Measurements from ENCODE around the gene ELOVL6. TPM values are rescaled to one million over a fixed set of nuclear protein-coding genes. Genes with fewer than 3 reads are reported as not detected.

ELOVL6 gene
- total and polyA plus RNA-seq, 9 of the 15 experiments (the other 6 are each of a cell fraction or from before 2014, with no cell fraction given): 18.3 to 82.6 (median 46.0) TPM

DNA sequence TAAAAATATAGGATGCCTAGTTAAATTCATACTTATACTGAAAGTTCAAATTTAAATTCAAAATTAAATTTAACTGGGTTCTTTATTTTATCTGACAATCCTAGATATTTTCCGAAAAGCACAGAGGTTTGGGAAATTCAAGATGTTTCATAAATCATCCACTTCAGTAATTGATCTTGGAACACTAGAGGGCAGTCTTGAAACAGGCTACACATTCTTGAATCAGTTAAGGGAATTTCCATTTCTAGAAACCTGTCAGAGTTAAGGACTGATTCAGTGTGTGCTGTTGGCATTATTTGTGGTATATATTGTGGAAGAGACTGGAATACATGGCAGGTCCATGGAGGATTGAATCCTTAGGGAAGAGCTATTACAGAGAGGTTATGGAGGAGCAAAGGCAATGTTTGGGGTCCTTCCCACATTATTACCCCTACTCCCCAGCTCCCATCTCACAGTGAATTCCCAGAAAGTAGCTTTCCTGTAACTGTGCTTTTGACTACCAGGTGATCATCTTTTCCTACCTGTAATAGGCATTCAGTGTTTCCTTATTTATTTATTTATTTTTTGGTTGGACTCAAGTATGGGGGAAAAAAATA, 192.9 kb downstream of the ELOVL6 start (continued):
- TF ChIP-seq, protein P1, sequence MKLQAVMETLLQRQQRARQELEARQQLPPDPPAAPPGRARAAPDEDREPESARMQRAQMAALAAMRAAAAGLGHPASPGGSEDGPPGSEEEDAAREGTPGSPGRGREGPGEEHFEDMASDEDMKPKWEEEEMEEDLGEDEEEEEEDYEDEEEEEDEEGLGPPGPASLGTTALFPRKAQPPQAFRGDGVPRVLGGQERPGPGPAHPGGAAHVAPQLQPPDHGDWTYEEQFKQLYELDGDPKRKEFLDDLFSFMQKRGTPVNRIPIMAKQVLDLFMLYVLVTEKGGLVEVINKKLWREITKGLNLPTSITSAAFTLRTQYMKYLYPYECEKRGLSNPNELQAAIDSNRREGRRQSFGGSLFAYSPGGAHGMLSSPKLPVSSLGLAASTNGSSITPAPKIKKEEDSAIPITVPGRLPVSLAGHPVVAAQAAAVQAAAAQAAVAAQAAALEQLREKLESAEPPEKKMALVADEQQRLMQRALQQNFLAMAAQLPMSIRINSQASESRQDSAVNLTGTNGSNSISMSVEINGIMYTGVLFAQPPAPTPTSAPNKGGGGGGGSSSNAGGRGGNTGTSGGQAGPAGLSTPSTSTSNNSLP (IDR thresholded peaks at IDR 0.05; ENCODE audit: borderline replicate concordance, low read depth, low read length): peak; percentile 31; the same call in 1 of the 2 replicates
- TF ChIP-seq, protein P2, sequence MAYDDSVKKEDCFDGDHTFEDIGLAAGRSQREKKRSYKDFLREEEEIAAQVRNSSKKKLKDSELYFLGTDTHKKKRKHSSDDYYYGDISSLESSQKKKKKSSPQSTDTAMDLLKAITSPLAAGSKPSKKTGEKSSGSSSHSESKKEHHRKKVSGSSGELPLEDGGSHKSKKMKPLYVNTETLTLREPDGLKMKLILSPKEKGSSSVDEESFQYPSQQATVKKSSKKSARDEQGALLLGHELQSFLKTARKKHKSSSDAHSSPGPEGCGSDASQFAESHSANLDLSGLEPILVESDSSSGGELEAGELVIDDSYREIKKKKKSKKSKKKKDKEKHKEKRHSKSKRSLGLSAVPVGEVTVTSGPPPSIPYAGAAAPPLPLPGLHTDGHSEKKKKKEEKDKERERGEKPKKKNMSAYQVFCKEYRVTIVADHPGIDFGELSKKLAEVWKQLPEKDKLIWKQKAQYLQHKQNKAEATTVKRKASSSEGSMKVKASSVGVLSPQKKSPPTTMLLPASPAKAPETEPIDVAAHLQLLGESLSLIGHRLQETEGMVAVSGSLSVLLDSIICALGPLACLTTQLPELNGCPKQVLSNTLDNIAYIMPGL (CRISPR knock-in tag; IDR thresholded peaks at IDR 0.05): no peak
- TF ChIP-seq MEIS2 (IDR thresholded peaks at IDR 0.05; ENCODE audit: partially characterized antibody) (peak; percentile 86), REST (IDR thresholded peaks at IDR 0.05; ENCODE audit: borderline replicate concordance) (peak; percentile 84), REST (CRISPR knock-in tag; IDR thresholded peaks at IDR 0.05; ENCODE audit: low read depth) (no peak), MXD1 (CRISPR knock-in tag; IDR thresholded peaks at IDR 0.05; ENCODE audit: borderline replicate concordance, poor library complexity, severe bottlenecking) (no peak), FOS (IDR thresholded peaks at IDR 0.05; ENCODE audit: extremely low read depth, insufficient read length) (no peak), PBX2 (CRISPR knock-in tag; IDR thresholded peaks at IDR 0.05; ENCODE audit: low read depth) (no peak), PBX2 (tag; conservative IDR thresholded peaks at IDR 0.05; ENCODE audit: low read depth) (peak; percentile 86)
